Measurements from ENCODE around the gene HNRNPA3. TPM values are rescaled to one million over a fixed set of nuclear protein-coding genes. Genes with fewer than 3 reads are reported as not detected.

HNRNPA3 gene
- total and polyA plus RNA-seq, 2 of the 13 experiments (the other 11 are each of a cell fraction or from before 2014, with no cell fraction given) = 73.3 to 97.7 TPM

DNA sequence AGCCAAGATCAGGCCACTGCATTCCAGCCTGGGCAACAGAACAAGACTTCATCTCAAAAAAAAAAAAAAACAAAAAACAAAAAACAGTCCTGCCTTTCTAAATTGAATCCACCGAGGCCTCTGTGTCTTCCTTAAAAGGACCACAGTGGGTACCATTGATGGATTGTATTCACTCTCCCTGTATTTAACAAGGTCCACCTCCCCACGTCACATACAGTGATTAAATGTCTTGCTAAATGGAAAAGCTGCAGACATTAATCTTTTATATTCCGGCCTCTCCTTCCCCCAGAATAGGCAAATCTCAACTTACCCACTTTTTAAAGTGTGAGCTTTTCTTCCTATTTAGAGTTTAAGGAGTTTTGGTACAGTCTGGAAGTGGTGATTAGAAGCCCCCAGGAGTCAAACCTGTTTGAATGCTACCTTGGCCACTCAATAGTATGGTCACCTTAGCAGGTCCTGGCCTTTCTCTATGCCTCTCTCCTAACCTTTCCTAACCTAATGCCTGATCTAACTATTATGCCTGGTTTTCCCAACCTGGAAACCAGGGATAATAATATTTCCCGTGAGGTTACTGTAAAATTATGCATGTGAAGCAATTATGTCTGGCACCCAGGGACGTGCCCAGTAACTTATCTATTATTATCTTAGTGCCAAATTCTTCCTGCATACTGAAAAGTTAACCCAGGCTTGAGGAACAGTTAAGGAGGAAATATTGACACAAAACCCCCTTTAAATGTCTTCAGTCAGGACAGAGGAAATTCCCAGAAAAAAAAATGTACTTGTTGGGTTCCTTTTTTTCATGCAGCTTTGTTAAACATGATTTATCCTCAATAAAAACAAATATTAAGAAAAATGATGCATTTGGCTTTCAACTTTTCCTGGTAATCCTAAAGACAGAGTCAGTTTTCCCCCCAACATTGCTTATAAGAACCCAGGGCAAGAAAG lies 48.8 kb downstream of the HNRNPA3 start:
- no peak for FAIRE-seq
- TF ChIP-seq, protein P1, sequence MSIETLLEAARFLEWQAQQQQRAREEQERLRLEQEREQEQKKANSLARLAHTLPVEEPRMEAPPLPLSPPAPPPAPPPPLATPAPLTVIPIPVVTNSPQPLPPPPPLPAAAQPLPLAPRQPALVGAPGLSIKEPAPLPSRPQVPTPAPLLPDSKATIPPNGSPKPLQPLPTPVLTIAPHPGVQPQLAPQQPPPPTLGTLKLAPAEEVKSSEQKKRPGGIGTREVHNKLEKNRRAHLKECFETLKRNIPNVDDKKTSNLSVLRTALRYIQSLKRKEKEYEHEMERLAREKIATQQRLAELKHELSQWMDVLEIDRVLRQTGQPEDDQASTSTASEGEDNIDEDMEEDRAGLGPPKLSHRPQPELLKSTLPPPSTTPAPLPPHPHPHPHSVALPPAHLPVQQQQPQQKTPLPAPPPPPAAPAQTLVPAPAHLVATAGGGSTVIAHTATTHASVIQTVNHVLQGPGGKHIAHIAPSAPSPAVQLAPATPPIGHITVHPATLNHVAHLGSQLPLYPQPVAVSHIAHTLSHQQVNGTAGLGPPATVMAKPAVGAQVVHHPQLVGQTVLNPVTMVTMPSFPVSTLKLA (IDR thresholded peaks at IDR 0.05) = no peak
- TF ChIP-seq KDM5A (IDR thresholded peaks at IDR 0.05; ENCODE audit: borderline replicate concordance, low read length) (0 out of 2 replicates have a peak, but pooled peaks have one; percentile 16), SMYD3 (CRISPR knock-in tag; IDR thresholded peaks at IDR 0.05) (0 out of 2 replicates have a peak, but pooled peaks have one; percentile 32), MATR3 (CRISPR knock-in tag; IDR thresholded peaks at IDR 0.05) (no peak), ARID2 (CRISPR knock-in tag; IDR thresholded peaks at IDR 0.05; ENCODE audit: borderline replicate concordance) (0 out of 2 replicates have a peak, but pooled peaks have one; percentile 19), ZNF746 (CRISPR knock-in tag; IDR thresholded peaks at IDR 0.05) (no peak), ETV5 (CRISPR knock-in tag; IDR thresholded peaks at IDR 0.05; ENCODE audit: borderline replicate concordance) (no peak), SOX13 (IDR thresholded peaks at IDR 0.05) (no peak), SOX13 (CRISPR knock-in tag; conservative IDR thresholded peaks at IDR 0.05 in 1 of 2, IDR thresholded peaks at IDR 0.05 in 1 of 2) (no peak), ZNF232 (CRISPR knock-in tag; IDR thresholded peaks at IDR 0.05; ENCODE audit: borderline replicate concordance) (no peak)
- TF ChIP-seq, protein P2, sequence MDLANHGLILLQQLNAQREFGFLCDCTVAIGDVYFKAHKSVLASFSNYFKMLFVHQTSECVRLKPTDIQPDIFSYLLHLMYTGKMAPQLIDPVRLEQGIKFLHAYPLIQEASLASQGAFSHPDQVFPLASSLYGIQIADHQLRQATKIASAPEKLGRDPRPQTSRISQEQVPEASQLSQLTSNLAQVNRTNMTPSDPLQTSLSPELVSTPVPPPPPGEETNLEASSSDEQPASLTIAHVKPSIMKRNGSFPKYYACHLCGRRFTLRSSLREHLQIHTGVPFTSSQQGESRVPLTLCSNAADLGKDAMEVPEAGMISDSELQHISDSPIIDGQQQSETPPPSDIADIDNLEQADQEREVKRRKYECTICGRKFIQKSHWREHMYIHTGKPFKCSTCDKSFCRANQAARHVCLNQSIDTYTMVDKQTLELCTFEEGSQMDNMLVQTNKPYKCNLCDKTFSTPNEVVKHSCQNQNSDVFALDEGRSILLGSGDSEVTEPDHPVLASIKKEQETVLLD (CRISPR knock-in tag; IDR thresholded peaks at IDR 0.05; ENCODE audit: low read depth) = no peak
- TF ChIP-seq, protein P3, sequence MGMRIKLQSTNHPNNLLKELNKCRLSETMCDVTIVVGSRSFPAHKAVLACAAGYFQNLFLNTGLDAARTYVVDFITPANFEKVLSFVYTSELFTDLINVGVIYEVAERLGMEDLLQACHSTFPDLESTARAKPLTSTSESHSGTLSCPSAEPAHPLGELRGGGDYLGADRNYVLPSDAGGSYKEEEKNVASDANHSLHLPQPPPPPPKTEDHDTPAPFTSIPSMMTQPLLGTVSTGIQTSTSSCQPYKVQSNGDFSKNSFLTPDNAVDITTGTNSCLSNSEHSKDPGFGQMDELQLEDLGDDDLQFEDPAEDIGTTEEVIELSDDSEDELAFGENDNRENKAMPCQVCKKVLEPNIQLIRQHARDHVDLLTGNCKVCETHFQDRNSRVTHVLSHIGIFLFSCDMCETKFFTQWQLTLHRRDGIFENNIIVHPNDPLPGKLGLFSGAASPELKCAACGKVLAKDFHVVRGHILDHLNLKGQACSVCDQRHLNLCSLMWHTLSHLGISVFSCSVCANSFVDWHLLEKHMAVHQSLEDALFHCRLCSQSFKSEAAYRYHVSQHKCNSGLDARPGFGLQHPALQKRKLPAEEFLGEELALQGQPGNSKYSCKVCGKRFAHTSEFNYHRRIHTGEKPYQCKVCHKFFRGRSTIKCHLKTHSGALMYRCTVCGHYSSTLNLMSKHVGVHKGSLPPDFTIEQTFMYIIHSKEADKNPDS (CRISPR knock-in tag; IDR thresholded peaks at IDR 0.05) = no peak
- TF ChIP-seq, protein P4, sequence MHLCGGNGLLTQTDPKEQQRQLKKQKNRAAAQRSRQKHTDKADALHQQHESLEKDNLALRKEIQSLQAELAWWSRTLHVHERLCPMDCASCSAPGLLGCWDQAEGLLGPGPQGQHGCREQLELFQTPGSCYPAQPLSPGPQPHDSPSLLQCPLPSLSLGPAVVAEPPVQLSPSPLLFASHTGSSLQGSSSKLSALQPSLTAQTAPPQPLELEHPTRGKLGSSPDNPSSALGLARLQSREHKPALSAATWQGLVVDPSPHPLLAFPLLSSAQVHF (CRISPR knock-in tag; IDR thresholded peaks at IDR 0.05) = no peak

More for the DNA sequence above, 48.8 kb downstream of the HNRNPA3 start:
- peak overlapping the region; percentile 94 to 99 (median 98) for H3K4me3 ChIP-seq (replicated peaks in 1 of 3; ENCODE audit: insufficient read depth in 1 of 3, low read depth in 2 of 3, low read length in 3 of 3)
- peaks cover 66% of the 10 kb centered on the region for H3K4me1 ChIP-seq (ENCODE audit: insufficient read depth, low read length)
- peaks cover 68% of the 10 kb centered on the region for H4K20me1 ChIP-seq (ENCODE audit: insufficient read depth, low read length)
- POLR2A ChIA-PET = interaction anchor here (1.0 to 1.9 kb wide), 7 partner anchors 9 to 97 kb away, joined by 3 to 6 read pairs (median 3); partner anchors contain the start of gene HNRNPA3
- H3K9ac ChIP-seq (ENCODE audit: insufficient read depth, low read depth, low read length) = peak overlapping the region; percentile 100
- H3K36me3 ChIP-seq (replicated peaks in 1 of 2; ENCODE audit: control insufficient read depth in 1 of 2, insufficient read depth in 2 of 2, low read length in 2 of 2) = peaks cover 0 to 15% of the 10 kb centered on the region in 2 experiments; a peak in 3 of 5 replicates
- WGBS (ENCODE audit: low lambda C conversion rate) = 5% methylated on average over 5 of the region's 5 CpGs
- H3K27ac ChIP-seq (ENCODE audit: extremely low read length, insufficient read depth, low read length) = peak overlapping the region; percentile 100
- CTCF ChIA-PET (ENCODE audit: low intra/inter-chr PET ratio, low total read pairs) = interaction anchor here (3.5 kb wide), 1 partner anchor 72 kb away, joined by 24 read pairs; no protein-coding TSS in a partner anchor
- no peaks in the 10 kb centered on the region; a peak in 1 of 5 replicates for H3K27me3 ChIP-seq (ENCODE audit: control insufficient read depth in 1 of 2, insufficient read depth in 2 of 2, low read length in 2 of 2)
- peak overlapping the region; percentile 96 for H3K4me2 ChIP-seq (ENCODE audit: low read depth, low read length)
- in situ Hi-C loops (cut with HindIII; ENCODE audit: extremely low pct_ligation_motif_present, low pct_unique_long_range_greater_than_20kb) = loop anchor here (5.0 kb wide), 4 partner anchors 49 to 131 kb away; partner anchors contain the start of genes AGPS and HNRNPA3
- no TSS peak for BruUV-seq (replicated peaks)
- DNase-seq (ENCODE audit: low spot score) = no peak
- peaks cover 82% of the 10 kb centered on the region for H3K79me2 ChIP-seq (ENCODE audit: insufficient read depth, low read length)
- no peak for ATAC-seq
- intact Hi-C loops (cut with micrococcal nuclease; ENCODE audit: unreplicated experiment) = loop anchor here (5.0 kb wide), 2 partner anchors 36 to 156 kb away; no protein-coding TSS in a partner anchor
- no peaks in the 10 kb centered on the region for H3K9me3 ChIP-seq (ENCODE audit: low read length)
- H2AFZ ChIP-seq (ENCODE audit: low read length) = no peak overlapping the region

Measured in HepG2 (cell line).